Lung (tissue), 12 donors: ENCODE measurements around the gene ROBO3. TPM values are rescaled to one million over a fixed set of nuclear protein-coding genes. Genes with fewer than 3 reads are reported as not detected.
A peak's percentile ranks its signal among the peaks of the same experiment; 100 is the strongest.

ENCODE experiments used
- ATAC-seq: fragments of 200-7000 bp; cut with Tn5 transposase; one replicate; pipeline ENCODE4 v1.9.1; 2020; ENCODE audit warnings: moderate number of reproducible peaks; ENCODE audit not compliant: insufficient read depth, low FRiP score
- DNase-seq, 3 donors: peaks; one replicate each; pipeline ENCODE4 v3.0.0-alpha.2; 2013 to 2017
- H3K27ac ChIP-seq, 2 donors: one replicate each; pipeline ENCODE4 v1.5.1; 2013; ENCODE audit warnings: mild to moderate bottlenecking in 2 of 2, moderate library complexity in 2 of 2, control low read depth in 1 of 2, inconsistent platforms in 1 of 2, low read depth in 1 of 2, low read length in 1 of 2
- H3K27me3 ChIP-seq, 3 donors: one replicate each; pipeline ENCODE4 v1.5.1; 2013; ENCODE audit warnings: low read length in 2 of 3; ENCODE audit not compliant: control insufficient read depth in 3 of 3, insufficient read depth in 3 of 3
- H3K36me3 ChIP-seq, 4 donors: one replicate each; pipeline ENCODE4 v1.5.1; 2013; ENCODE audit warnings: low read length in 4 of 4, mild to moderate bottlenecking in 1 of 4, moderate library complexity in 1 of 4; ENCODE audit not compliant: control insufficient read depth in 4 of 4, insufficient read depth in 4 of 4
- H3K4me1 ChIP-seq, 5 donors: one replicate each; pipeline ENCODE4 v1.5.1; 2013; ENCODE audit warnings: low read length in 5 of 5, mild to moderate bottlenecking in 2 of 5, moderate library complexity in 1 of 5; ENCODE audit not compliant: control insufficient read depth in 5 of 5, insufficient read depth in 5 of 5
- H3K4me3 ChIP-seq: one replicate; pipeline ENCODE4 v1.5.1; 2013; ENCODE audit warnings: mild to moderate bottlenecking, control low read depth, moderate library complexity
- H3K9ac ChIP-seq, 2 donors: one replicate each; pipeline ENCODE4 v1.5.1; 2013; ENCODE audit warnings: low read length in 2 of 2, control low read depth in 1 of 2; ENCODE audit not compliant: insufficient read depth in 1 of 2
- H3K9me3 ChIP-seq, 4 donors: one replicate each; pipeline ENCODE4 v1.5.1; 2013; ENCODE audit warnings: low read length in 3 of 4, mild to moderate bottlenecking in 1 of 4, moderate library complexity in 1 of 4; ENCODE audit not compliant: control insufficient read depth in 4 of 4, insufficient read depth in 3 of 4
- CTCF ChIP-seq: IDR thresholded peaks from 2 replicates; pipeline ENCODE4 v1.5.1; 2012; ENCODE audit warnings: mild to moderate bottlenecking; ENCODE audit errors: control extremely low read depth, extremely low read depth
- WGBS, 2 donors: extraction: QIAGEN DNeasy Blood & Tissue Kit; methylation state at CpG; one replicate each; pipeline ENCODE4 v1.1.7; 2013; 5-methylcytosine and 5-hydroxymethylcytosine counted together
- polyA plus RNA-seq, 2 donors: library from polyadenylated mRNA; stranded (reverse); fragments of 200-250 nt; gene quantifications; one replicate each; pipeline ENCODE4 v1.2.1, GENCODE V29; 2013
- total RNA-seq, 2 donors: library from RNA; depleted of rRNA in 1 of 2; stranded (reverse); fragments of >200 nt in 1 of 2; gene quantifications; one replicate each; pipeline ENCODE4 v1.2.1, GENCODE V29; 2014 to 2021
- donor health status: control.
- donor health status: control.
- donor health status: Bipolar disorder and iron deficiency.
- donor health status: healthy.
- donor health status: DM: yes; HTN: yes; CAD: no.

The ROBO3 gene
- total and polyA plus RNA-seq, 4 donors = 9.3 to 16.8 (median 15.1) TPM

DNA sequence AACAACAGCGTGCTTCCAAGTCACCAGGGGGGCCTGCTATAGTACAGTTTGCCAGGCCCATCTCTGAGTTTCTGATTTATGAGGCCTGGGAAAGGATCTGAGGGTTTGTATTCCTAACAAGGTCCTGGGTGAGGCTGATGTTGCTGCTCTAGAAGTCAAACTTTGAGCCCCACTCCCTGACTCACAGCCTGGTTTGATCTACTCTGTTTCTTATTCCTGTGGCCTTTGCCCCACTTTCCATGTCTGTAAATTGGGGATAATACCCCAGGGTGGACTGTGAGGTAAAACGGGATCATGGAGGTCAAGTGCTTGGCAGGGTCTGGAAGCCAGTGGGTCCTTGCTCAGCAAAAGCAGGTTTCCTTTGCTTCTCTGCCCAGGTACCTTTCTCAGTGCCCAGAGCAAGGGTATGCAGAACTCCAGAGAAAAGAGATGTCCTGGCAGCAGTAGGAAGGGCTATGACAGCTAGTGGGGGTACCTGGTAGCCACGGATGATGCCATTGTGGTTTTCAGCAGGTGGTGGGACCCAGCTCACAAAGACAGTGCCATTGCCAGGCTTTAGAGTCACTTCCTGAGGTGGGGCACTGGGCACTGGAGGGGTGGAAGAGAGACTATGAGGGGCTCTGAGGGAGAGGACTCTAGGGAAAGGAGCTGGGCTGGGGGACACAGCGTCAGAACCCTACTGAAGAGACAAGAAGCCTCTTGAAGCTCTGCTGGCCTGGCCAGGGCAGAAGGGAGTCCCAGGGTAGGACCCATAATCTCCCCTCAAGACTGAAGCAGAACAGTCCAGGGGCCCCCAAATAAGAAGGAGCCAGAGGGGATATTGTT, 29.6 kb downstream of the ROBO3 start:
- ATAC-seq (no peak), DNase-seq (no peak)
- peak overlapping the region in 1 of 2 donors; percentile 85 for H3K27ac ChIP-seq
- no peak overlapping the region for H3K9ac ChIP-seq
- H3K4me3 ChIP-seq = peak overlapping the region; percentile 16
- H3K9me3 ChIP-seq = no peaks in the 10 kb centered on the region
- H3K27me3 ChIP-seq = no peaks in the 10 kb centered on the region
- no peak for TF ChIP-seq CTCF
- peaks cover 1 to 34% (median 9%) of the 10 kb centered on the region in 5 donors for H3K4me1 ChIP-seq
- 62 to 72% methylated on average over 4 of the region's 4 CpGs for WGBS, 2 donors
- peaks cover 0 to 4% (median 0%) of the 10 kb centered on the region in 4 donors for H3K36me3 ChIP-seq

GRCh38 chr11:124895471-124895971, 30.3 kb downstream of the ROBO3 start:
- Histone ChIP-seq H3K27ac (peak overlapping the region; percentile 61 to 85), H3K4me3 (peak overlapping the region; percentile 51), H3K9ac (no peak overlapping the region), H3K27me3 (no peaks in the 10 kb centered on the region), H3K4me1 (peaks cover 4 to 36% (median 9%) of the 10 kb centered on the region in 5 donors), H3K36me3 (peaks cover 0 to 4% (median 0%) of the 10 kb centered on the region in 4 donors), H3K9me3 (no peaks in the 10 kb centered on the region)
- TF ChIP-seq CTCF = no peak
- ATAC-seq = no peak
- 73 to 81% methylated on average over 20 of the region's 20 CpGs for WGBS, 2 donors
- no peak for DNase-seq

DNA sequence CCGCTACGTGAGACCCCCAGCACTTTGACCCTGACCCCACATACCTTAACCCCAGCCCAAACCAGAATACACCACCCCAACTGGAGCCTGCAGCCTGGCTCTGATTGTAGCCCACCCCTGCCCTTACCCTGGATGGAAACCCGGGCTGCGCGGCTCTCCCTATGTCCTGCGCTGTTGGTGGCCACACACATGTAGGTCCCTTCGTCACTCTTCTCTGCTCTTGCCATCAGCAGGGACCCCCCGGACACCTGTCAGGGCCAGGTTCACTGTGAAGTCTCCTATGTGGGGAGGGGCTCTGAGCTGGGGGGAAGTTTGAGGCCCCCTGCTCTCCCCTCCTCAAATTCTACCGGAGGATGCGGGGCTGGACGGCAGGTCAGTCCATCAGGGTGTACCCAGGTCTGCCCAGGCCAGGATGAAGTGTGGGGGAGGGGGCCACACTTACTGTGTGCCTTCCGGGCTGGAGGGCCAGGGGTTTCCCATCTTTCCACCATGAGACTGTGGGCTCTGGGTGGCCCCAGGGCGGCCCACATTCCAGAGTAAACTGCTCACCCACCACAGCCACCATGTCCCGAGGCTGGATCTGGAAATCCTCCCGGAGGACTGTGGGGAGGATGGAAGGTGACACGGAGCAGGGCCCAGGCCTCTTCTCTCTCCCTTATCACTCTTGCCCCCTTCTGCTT, 31.0 kb downstream of the ROBO3 start:
- Histone ChIP-seq H3K9ac (no peak overlapping the region), H3K36me3 (peaks cover 0 to 4% (median 0%) of the 10 kb centered on the region in 4 donors), H3K4me1 (peaks cover 0 to 29% (median 4%) of the 10 kb centered on the region in 5 donors), H3K27ac (peak overlapping the region; percentile 61 to 85), H3K4me3 (peak overlapping the region; percentile 51), H3K9me3 (no peaks in the 10 kb centered on the region), H3K27me3 (peaks cover 0 to 3% (median 0%) of the 10 kb centered on the region in 3 donors)
- WGBS, 2 donors = 68 to 78% methylated on average over 16 of the region's 16 CpGs
- DNase-seq (no peak), ATAC-seq (no peak)
- TF ChIP-seq CTCF = no peak
